BE2C (cell line): ENCODE results near the gene DRC7.
"Not testable (repeated sequence)": the region's sequence is repeated elsewhere in the genome, so short reads cannot be mapped to it uniquely, and the experiment has no call there.

Experiments
- DNase-seq: peaks from one replicate; pipeline ENCODE4 v3.0.0-alpha.2; 2020
- H3K27me3 ChIP-seq: fragments of 250-450 bp; sonication (Bioruptor Pico); 2 replicates; pipeline ENCODE4 v1.5.1; 2020; ENCODE audit warnings: mild to moderate bottlenecking
- H3K36me3 ChIP-seq: fragments of 250-450 bp; sonication (Bioruptor Pico); 2 replicates; pipeline ENCODE4 v1.5.1; 2020; ENCODE audit warnings: mild to moderate bottlenecking
- H3K4me1 ChIP-seq: fragments of 250-450 bp; sonication (Bioruptor Pico); 2 replicates; pipeline ENCODE4 v1.5.1; 2020
- H3K4me3 ChIP-seq: 2 replicates; pipeline ENCODE4 v1.5.1; 2011; ENCODE audit warnings: low read depth, low read length
- H3K9me3 ChIP-seq: fragments of 250-450 bp; sonication (Bioruptor Pico); 2 replicates; pipeline ENCODE4 v1.5.1; 2020
- CTCF ChIP-seq: IDR thresholded peaks from 2 replicates; pipeline ENCODE4 v1.5.1; 2012; ENCODE audit warnings: mild to moderate bottlenecking, low read depth, low read length

The DRC7 gene

GRCh38 chr16:57728336-57729181 lies 34.0 kb downstream of the DRC7 start:
- no peak for TF ChIP-seq CTCF

GRCh38 chr16:57729182-57729484 lies 34.5 kb downstream of the DRC7 start:
- Histone ChIP-seq H3K36me3 (no peaks in the 10 kb centered on the region), H3K4me1 (no peaks in the 10 kb centered on the region), H3K9me3 (no peaks in the 10 kb centered on the region), H3K27me3 (no peaks in the 10 kb centered on the region), H3K4me3 (no peak overlapping the region)
- no peak for DNase-seq
- TF ChIP-seq CTCF, result no peak

More at GRCh38 chr16:57728336-57729181, 34.0 kb downstream of the DRC7 start:
- Histone ChIP-seq H3K27me3 (no peaks in the 10 kb centered on the region), H3K4me3 (no peak overlapping the region), H3K36me3 (no peaks in the 10 kb centered on the region), H3K9me3 (no peaks in the 10 kb centered on the region), H3K4me1 (no peaks in the 10 kb centered on the region)
- no peak for DNase-seq

GRCh38 chr16:57729852-57730251 lies 35.2 kb downstream of the DRC7 start:
- H3K9me3 ChIP-seq, H3K27me3 ChIP-seq, DNase-seq, H3K36me3 ChIP-seq, H3K4me1 ChIP-seq, H3K4me3 ChIP-seq: not testable (repeated sequence)

GRCh38 chr16:57730771-57731730 lies 36.4 kb downstream of the DRC7 start:
- Histone ChIP-seq H3K4me1 (no peaks in the 10 kb centered on the region), H3K9me3 (no peaks in the 10 kb centered on the region), H3K4me3 (no peak overlapping the region), H3K27me3 (no peaks in the 10 kb centered on the region), H3K36me3 (no peaks in the 10 kb centered on the region)
- no peak for TF ChIP-seq CTCF
- DNase-seq, result no peak

- TF ChIP-seq CTCF, result no peak
- Histone ChIP-seq H3K27me3 (no peaks in the 10 kb centered on the region), H3K4me3 (no peak overlapping the region), H3K9me3 (no peaks in the 10 kb centered on the region), H3K4me1 (no peaks in the 10 kb centered on the region), H3K36me3 (peaks cover 3% of the 10 kb centered on the region)
- DNase-seq, result no peak
These were observed 37.4 kb downstream of the DRC7 start for GRCh38 chr16:57732037-57732436.

GRCh38 chr16:57732714-57733113 lies 38.1 kb downstream of the DRC7 start:
- Histone ChIP-seq H3K36me3 (peaks cover 10% of the 10 kb centered on the region), H3K4me1 (no peaks in the 10 kb centered on the region), H3K27me3 (no peaks in the 10 kb centered on the region), H3K4me3 (no peak overlapping the region), H3K9me3 (no peaks in the 10 kb centered on the region)
- no peak for DNase-seq
- TF ChIP-seq CTCF, result no peak
